HG03378 (cell line): ENCODE results near the gene A2ML1.
"Not testable (repeated sequence)": the region's sequence is repeated elsewhere in the genome, so short reads cannot be mapped to it uniquely, and the experiment has no call there.

ENCODE experiments used
- ATAC-seq: cut with Tn5 transposase; IDR thresholded peaks from one replicate; pipeline ENCODE4 v1.9.1; 2021; ENCODE audit warnings: mild to moderate bottlenecking, moderate library complexity; ENCODE audit not compliant: unreplicated experiment

Gene A2ML1

DNA sequence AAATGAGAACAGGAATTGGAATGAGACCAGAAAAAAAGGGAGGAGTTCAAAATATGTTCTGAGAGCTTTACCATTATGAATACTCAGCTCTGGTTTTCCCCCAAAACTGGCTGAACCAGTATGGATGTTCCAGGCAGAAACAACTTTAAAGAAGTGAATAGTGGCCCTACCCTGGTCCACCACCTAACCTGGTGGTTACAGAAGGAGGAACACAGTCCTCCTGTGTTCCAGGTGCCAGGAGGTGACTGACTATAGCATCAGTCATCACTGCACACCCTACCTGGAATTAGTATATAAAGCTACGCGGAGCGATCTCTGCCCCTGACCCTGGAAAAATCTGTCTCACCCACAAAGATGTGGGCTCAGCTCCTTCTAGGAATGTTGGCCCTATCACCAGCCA, at the start of gene A2ML1:
Gene A2ML1, plus strand, starts transcription at position 324 of the 400 bp plus-strand sequence. Its CDS starts 31 bp downstream, at position 355.
- no peak for ATAC-seq

DNA sequence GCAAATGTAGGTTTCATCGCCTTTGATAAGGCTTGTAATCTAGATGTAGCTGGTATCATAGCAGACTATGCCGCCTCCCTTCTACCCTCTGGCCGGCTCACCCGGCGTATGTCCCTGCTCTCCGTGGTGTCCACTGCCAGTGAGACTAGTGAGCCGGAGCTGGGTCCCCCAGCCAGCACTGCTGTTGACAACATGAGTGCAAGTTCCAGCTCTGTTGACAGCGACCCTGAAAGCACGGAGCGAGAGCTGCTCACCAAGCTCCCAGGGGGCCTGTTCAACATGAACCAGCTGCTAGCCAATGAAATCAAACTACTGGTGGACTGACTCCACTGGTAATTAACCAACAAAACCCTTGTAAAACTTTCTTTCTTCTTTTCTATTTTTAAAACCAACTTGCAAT, 49.0 kb upstream of the A2ML1 start:
- ATAC-seq: no peak

DNA sequence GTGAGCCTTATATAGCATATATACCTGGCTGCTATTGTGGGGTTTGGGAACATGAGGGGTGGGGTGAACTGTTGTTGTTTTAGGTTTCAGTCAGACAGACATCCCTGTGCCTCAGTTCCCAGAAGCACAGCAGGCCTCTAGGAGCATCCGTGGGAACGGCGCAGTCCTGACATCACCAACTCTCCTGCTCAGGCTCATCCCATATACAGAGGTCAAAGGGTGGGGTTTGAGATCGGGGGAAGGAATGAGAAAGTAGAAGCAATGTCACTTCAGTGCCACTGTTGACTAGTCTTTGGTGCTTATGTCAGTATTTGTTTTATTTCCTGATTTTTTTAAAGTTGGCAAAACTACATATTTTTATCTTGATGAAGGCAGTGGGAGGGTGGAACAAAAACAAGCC, 43.1 kb upstream of the A2ML1 start:
- no peak for ATAC-seq

DNA sequence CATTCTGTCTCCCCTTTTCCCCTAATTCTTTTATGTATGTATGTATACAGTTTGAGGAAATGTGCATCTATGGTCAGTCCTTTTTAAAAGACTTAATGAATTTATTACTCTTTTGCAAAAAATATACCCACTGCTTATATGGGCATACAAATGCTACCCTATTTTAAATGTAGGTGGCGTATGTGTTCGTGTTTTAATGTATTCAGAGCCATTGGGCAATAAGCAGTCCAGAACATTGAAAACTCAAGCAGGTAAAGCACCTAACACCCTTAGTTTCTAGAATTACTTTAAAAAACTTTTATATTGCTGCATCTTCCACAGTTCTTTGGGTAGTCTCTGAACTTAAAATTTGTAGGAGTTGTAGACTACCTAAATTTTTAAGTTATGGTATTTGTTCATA, 42.6 kb upstream of the A2ML1 start:
- ATAC-seq: no peak

DNA sequence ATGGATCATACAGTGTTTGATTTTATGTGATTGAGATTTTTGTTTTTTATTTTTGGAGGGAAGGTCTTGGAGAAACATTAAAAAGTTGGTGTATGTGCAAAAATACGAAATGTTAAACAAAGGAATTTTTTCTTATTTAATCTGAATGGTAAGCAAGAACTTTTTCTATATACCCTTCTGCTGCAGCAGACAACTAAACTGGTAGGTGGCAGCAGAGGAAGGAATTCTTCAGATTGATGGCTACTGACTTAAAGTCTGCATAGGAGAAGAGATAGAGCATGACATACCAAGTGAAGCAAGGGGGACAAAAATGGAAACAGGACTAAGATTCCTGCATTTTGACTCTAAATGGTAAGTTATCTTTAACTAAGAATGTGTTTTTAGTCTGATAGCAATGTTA, 42.0 kb upstream of the A2ML1 start:
- ATAC-seq: no peak

DNA sequence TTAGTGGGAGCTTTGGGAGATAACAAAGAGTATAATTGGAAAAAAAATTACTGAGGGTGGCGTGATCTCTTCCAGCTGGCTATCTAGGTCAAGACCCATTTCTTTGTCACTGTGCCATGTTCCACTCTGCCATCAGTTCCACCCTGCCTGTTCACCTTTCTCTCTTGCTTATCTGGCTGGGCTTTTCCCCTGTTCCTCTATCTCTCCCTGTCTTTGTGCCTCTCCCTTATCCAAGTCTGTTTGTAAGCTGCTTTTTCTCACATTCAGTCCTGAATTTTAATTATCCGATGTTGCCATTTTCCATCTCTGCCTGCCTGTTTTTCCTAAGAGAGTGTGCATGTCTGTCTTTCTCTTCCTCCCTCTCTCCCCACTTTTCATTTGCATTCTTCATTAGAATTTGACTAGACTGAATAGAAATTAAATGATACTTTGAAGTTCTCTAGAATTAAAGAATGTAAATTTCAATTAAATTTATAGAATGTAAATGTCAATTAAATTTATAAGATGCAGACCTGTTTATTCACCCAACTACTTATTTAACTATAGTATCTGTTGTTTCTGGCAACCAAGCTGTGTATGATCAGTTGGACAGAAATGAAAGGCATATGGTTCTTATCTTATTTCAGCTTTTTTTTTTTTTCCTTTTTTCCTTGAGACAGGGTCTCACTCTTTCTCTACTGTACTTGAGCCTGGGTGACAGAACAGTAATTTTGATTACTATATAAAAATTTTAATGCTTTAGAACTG, 40.9 kb upstream of the A2ML1 start:
- no peak for ATAC-seq

DNA sequence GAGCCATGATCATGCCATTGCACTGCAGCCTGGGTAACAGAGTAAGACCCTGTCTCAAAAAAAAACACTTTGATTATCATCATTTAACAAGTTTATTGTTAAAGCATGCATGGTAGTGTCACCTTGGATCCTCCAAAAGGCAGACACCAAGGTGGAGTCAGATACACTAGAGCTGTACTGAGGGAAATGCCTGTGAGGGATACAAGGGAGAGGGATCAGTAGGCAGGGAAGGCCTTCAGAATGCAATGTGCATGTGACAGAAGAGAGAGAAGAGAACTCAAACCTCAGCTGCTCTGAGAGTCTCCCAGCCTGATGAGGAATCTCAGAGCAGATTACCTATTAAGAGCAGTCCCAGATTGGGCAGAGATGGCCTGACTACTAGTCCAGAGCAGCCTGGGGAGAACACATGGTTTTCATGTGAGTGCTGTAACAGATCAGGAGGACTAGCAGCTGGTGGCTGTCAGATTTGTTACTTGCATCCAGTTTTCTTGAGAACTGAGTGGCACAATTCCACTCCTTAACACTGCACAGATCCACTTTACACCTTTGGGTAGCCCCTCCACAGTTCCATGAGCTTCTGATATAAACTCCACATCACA, 38.0 kb upstream of the A2ML1 start:
- no peak for ATAC-seq

DNA sequence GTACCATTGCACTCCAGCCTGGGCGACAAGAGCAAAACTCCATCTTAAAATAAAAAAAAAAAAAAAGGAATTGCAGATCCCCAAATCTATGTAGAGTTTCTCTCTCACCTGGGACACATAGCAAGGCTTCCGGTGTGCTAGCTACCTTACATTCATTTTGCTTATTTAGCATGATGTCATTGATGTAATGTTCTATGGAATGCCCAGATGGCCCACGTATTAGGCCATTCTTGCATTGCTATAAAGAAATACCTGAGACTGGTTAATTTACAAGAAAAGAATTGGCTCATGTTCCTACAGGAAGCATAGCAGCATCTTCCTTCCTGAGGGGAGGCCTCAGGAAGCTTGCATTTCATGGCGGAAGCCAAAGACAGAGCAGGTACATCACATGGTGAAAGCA, 36.9 kb upstream of the A2ML1 start:
- ATAC-seq: no peak

DNA sequence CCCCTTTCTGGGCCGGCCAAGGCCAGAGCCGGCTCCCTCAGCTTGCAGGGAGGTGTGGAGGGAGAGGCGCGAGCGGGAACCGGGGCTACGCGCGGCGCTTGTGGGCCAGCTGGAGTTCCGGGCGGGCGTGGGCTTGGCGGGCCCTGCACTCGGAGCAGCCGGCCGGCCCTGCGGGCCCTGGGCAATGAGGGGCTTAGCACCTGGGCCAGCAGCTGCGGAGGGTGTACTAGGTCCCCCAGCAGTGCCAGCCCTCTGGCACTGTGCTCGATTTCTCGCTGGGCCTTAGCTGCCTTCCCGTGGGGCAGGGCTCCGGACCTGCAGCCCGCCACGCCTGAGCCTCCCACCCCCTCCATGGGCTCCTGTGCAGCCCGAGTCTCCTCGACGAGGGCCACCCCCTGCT, 35.2 kb upstream of the A2ML1 start:
- not testable (repeated sequence) for ATAC-seq

DNA sequence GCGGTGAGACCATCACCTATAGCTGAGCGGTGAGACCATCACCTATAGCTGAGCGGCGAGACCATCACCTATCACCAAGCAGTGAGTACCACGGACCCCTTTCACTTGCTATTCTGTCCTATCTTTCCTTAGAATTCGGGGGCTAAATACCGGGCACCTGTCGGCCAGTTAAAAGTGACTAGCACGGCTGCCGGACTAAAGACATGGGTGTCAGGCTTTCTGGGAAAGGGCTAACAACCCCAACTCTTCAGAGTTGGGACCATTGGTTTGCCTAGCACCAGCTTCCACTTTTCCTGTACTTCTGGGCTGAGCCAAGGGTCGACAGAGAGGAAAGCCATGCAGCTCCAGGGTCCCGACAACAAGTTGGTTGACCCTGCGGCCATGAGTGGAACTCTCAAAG, 33.7 kb upstream of the A2ML1 start:
- not testable (repeated sequence) for ATAC-seq

DNA sequence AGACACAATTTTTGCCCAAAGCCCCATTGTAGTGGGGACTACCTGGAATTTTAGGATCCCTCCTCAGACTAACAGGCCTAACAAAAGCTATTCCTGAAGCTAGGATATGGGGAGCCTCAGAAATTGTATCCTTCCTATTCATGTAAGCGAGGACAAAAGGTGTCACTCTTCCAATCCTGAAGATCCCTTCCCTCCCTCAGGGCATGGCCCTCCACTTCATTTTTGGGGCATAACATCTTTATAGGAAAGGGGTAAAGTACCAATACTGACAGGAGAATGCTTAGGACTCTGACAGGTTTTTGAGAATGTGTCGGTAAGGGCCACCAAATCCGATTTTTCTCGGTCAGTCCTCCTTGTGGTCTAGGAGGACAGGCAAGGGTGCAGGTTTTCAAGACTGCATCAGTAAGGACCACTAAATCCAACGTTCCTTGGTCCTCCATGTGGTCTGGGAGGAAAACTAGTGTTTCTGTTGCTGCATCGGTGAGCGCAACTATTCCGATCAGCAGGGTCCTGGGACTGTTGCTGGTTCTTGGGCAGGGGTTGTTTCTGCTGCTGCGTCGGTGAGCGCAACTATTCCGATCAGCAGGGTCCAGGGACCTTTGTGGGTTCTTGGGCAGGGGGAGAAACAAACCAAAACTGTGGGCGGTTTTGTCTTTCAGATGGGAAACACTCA, 32.9 kb upstream of the A2ML1 start:
- not testable (repeated sequence) for ATAC-seq

DNA sequence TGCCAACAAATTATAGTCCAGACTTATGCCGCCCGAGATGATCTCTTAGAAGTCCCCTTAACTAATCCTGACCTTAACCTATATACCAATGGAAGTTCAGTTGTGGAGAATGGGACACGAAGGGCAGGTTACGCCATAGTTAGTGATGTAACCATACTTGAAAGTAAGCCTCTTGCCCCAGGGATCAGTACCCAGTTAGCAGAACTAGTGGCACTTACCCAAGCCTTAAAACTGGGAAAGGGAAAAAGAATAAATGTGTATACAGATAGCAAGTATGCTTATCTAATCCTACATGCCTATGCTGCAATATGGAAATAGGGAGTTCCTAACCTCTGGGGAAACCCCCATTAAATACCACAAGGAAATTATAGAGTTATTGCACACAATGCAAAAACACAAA, 29.2 kb upstream of the A2ML1 start:
- ATAC-seq: not testable (repeated sequence)

DNA sequence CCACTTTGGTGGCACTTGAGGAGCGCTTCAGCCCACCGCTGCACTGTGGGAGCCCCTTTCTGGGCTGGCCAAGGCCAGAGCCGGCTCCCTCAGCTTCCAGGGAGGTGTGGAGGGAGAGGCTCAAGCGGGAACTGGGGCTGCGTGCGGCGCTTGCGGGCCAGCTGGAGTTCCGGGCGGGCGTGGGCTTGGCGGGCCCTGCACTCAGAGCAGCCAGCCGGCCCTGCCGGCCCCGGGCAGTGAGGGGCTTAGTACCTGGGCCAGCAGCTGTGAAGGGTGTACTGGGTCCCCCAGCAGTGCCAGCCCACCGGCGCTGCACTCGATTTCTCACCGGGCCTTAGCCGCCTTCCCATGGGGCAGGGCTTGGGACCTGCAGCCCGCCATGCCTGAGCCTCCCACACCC, 27.8 kb upstream of the A2ML1 start:
- ATAC-seq: not testable (repeated sequence)

DNA sequence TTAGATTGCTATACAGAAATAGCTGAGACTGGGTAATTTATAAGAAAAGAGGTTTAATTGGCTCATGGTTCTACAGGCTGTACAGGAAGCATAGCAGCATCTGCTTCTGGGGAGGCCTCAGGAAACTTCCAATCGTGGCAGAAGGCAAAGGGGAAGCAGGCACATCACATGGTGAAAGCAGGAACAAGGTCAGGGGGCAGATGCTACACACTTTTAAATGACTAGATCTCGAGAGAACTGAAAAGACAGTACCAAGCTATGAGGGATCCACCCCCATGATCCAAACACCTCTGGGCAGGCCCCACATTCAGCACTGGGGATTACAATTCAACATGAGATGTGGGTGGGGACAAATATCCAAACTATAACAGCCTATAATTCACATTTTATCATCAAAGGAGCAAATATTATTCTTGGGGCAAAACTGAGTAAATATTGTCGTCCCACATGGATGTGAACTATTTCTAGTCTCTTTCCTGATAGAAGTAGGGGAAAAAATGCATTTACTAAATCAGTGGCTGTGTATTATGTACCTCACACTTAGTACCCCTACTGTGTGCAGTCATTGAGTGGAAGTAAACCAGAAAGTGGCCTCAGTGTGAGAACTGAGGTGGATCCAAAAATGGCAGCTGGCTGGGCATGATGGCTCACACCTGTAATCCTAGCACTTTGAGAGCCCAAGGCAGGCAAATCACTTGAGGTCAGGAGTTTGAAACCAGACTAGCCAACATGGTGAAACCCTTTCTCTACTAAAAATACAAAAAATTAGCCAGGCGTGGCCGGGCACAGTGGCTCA, 25.4 kb upstream of the A2ML1 start:
- ATAC-seq: no peak

DNA sequence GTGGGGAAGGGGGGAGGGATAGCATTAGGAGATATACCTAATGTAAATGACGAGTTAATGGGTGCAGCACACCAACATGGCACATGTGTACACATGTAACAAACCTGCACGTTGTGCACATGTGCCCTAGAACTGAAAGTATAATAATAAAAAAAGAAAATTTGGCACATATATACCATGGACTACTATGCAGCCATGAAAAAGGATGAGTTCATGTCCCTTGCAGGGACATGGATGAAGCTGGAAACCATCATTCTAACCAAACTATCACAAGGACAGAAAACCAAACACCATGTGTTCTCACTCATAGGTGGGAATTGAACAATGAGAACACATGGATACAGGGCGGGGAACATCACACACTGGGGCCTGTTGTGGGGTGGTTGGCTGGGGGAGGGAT, 21.2 kb upstream of the A2ML1 start:
- not testable (repeated sequence) for ATAC-seq

DNA sequence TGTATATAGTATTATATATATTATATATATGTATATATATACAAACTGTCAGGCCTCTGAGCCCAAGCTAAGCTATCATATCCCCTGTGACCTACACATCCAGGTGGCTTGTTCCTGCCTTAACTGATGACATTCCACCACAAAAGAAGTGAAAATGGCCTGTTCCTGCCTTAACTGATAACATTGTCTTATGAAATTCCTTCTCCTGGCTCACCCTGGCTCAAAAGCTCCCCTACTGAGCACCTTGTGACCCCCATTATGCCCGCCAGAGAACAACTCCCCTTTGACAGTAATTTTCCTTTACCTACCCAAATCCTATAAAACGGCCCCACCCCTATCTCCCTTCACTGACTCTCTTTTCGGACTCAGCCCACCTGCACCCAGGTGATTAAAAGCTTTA, 17.6 kb upstream of the A2ML1 start:
- not testable (repeated sequence) for ATAC-seq

DNA sequence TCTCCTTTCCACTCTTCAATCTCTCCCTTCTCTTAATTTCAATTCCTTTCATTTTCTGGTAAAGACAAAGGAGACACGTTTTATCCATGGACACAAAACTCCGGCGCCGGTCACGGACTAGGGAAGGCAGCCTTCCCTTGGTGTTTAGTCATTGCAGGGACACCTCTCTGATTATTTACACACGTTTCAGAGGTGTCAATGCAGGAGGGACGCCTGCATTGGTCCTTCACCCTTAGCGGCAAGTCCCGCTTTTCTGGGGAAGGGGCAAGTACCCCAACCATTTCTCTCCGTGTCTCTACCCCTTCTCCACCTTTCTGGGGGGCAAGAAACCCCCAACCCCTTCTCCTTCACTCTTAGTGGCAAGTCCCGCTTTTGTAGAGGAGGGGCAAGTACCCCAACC, 16.9 kb upstream of the A2ML1 start:
- ATAC-seq: not testable (repeated sequence)

DNA sequence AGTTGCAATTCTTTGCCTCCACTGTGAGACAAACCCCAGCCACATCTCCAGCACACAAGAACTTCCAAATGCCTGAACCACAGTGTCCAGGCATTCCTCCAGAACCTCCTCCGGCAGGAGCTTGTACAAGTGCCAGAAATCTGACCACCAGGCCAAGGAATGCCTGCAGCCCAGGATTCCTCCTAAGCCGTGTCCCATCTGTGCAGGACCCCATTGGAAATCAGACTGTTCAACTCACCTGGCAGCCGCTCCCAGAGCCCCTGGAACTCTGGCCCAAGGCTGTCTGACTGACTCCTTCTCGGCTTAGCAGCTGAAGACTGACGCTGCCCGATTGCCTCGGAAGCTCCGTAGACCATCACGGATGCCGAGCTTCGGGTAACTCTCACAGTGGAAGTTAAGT, 15.3 kb upstream of the A2ML1 start:
- ATAC-seq: not testable (repeated sequence)

DNA sequence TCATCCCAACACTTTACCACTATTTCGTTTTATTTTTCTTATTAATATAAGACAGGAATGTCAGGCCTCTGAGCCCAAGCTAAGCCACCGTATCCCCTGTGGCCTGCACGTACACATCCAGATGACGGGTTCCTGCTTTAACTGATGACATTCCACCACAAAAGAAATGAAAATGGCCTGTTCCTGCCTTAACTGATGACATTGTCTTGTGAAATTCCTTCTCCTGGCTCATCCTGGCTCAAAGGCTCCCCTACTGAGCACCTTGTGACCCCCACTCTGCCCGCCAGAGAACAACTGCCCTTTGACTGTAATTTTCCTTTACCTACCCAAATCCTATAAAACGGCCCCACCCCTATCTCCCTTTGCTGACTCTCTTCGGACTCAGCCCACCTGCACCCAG, 12.3 kb upstream of the A2ML1 start:
- ATAC-seq: not testable (repeated sequence)

DNA sequence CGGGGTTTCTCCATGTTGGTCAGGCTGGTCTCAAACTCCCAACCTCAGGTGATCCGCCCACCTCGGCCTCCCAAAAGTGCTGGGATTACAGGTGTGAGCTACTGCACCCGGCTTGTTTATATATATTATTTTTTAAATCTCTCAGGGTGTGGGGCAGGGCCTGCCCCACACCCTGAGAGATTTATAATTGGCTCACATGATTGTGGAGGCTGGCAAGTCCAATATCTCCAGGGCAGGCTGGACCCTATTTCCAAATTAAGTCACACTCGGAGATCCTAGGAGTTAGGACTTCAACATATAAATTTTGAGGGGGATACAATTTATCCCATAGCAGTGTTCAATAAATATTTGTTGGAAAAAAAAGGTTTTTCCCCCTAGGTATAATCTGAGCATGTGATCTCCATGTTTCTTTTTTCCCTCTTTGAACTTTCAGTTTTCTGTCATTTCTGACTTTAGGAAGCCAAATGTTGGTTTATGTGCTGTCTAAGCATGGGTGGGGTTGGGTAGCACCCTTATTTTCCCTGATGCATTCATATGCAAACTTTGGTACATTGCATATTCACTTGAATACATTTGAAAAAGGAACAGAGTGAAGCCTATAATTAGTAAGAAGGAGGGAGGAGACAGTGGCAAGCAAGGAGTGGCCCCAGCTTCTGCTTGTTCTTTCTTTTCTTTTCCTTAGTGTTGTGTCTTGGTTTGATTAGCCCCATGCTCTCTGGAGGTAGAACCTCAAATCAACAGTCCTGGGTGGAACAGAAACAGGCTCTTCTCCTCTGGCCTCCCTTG, 8.7 kb upstream of the A2ML1 start:
- no peak for ATAC-seq
